HepG2 (cell line): ENCODE results near the gene ERCC2. TPM values are rescaled to one million over a fixed set of nuclear protein-coding genes. Genes with fewer than 3 reads are reported as not detected.
A peak's percentile ranks its signal among the peaks of the same experiment; 100 is the strongest.

Source experiments
- ATF7 ChIP-seq, 2 experiments: fragments of 450-650 bp in 1 of 2; sonication (generic) in 1 of 2; formaldehyde crosslinking in 1 of 2; IDR thresholded peaks; 2 replicates each; pipeline versions ENCODE4 v1.4.0 to v1.6.1; 2016 to 2020; ENCODE audit warnings: antibody characterized with exemption in 1 of 2, mild to moderate bottlenecking in 1 of 2, missing genetic modification reagents in 1 of 2
- CC2D1A ChIP-seq: sonication (generic); formaldehyde crosslinking; IDR thresholded peaks from 2 replicates; pipeline ENCODE4 v1.8.1; 2023; ENCODE audit warnings: mild to moderate bottlenecking, missing genetic modification reagents
- FOXO1 ChIP-seq: sonication (generic); formaldehyde crosslinking; IDR thresholded peaks from 2 replicates; pipeline ENCODE4 v1.4.0; 2020; ENCODE audit warnings: missing genetic modification reagents
- HNF4A ChIP-seq: sonication (generic); formaldehyde crosslinking; IDR thresholded peaks from 2 replicates; pipeline ENCODE4 v1.4.0; 2020; ENCODE audit warnings: missing genetic modification reagents
- NR3C1 ChIP-seq: sonication (generic); formaldehyde crosslinking; IDR thresholded peaks from 2 replicates; pipeline ENCODE4 v1.4.0; 2020; ENCODE audit warnings: missing genetic modification reagents
- PLSCR1 ChIP-seq: sonication (generic); formaldehyde crosslinking; IDR thresholded peaks from 2 replicates; pipeline ENCODE4 v1.5.0; 2020; ENCODE audit warnings: missing genetic modification reagents, mild to moderate bottlenecking, borderline replicate concordance
- POLR2G ChIP-seq: fragments of 200-400 bp; formaldehyde crosslinking; IDR thresholded peaks from 2 replicates; pipeline ENCODE4 v1.6.1; 2018; ENCODE audit warnings: mild to moderate bottlenecking, low read depth, low read length, moderate library complexity
- PPARG ChIP-seq: conservative IDR thresholded peaks from 2 replicates; pipeline ENCODE4 v1.6.1; 2016; ENCODE audit warnings: missing biosample characterization, missing genetic modification reagents
- SMARCE1 ChIP-seq: fragments of 450-650 bp; IDR thresholded peaks from 2 replicates; pipeline ENCODE4 v1.6.1; 2017; ENCODE audit warnings: borderline replicate concordance
- SNAPC4 ChIP-seq: sonication (generic); formaldehyde crosslinking; IDR thresholded peaks from 2 replicates; pipeline ENCODE4 v1.4.0; 2020; ENCODE audit warnings: mild to moderate bottlenecking, missing genetic modification reagents
- TEF ChIP-seq: sonication (generic); formaldehyde crosslinking; IDR thresholded peaks from 2 replicates; pipeline ENCODE4 v1.5.0; 2020; ENCODE audit warnings: missing genetic modification reagents
- ZNF275 ChIP-seq: sonication (generic); formaldehyde crosslinking; IDR thresholded peaks from 2 replicates; pipeline ENCODE4 v1.8.0; 2022; ENCODE audit warnings: missing genetic modification reagents, mild to moderate bottlenecking, inconsistent platforms, borderline replicate concordance
- ZNF333 ChIP-seq: sonication (generic); formaldehyde crosslinking; IDR thresholded peaks from 2 replicates; pipeline ENCODE4 v1.4.0; 2020; ENCODE audit warnings: mild to moderate bottlenecking, missing genetic modification reagents, borderline replicate concordance
- ZNF34 ChIP-seq: sonication (generic); formaldehyde crosslinking; IDR thresholded peaks from 2 replicates; pipeline ENCODE4 v1.4.0; 2020; ENCODE audit warnings: mild to moderate bottlenecking, missing genetic modification reagents, borderline replicate concordance
- ZNF558 ChIP-seq: sonication (generic); formaldehyde crosslinking; IDR thresholded peaks from 2 replicates; pipeline ENCODE4 v1.9.0; 2022; ENCODE audit warnings: mild to moderate bottlenecking, missing genetic modification reagents, borderline replicate concordance
- ZNF672 ChIP-seq: sonication (generic); formaldehyde crosslinking; IDR thresholded peaks from 2 replicates; pipeline ENCODE4 v1.8.1; 2022; ENCODE audit warnings: missing genetic modification reagents
- polyA plus RNA-seq, 8 experiments: library from polyadenylated mRNA; depleted of rRNA in 3 of 8; stranded (reverse) in 7 of 8; unstranded in 1 of 8; fragments of >200 nt; fragmentation: Illumina TruSeq in 4 of 8; extraction: Trizol in 4 of 8; gene quantifications; 2 replicates each; pipeline versions ENCODE4 v1.2.1 to v1.2.3, GENCODE V29; 2011 to 2016; ENCODE audit warnings: low read depth in 4 of 8, missing spikeins in 1 of 8, mixed read lengths in 1 of 8; ENCODE audit not compliant: insufficient read depth in 1 of 8
- total RNA-seq, 5 experiments: library from RNA; depleted of rRNA; stranded (reverse); fragments of >200 nt; fragmentation: Illumina TruSeq; extraction: Trizol; gene quantifications; 2 replicates each; pipeline ENCODE4 v1.2.3, GENCODE V29; 2016; ENCODE audit warnings: low read depth in 1 of 5

ERCC2 gene
- total and polyA plus RNA-seq, 2 of the 13 experiments (the other 11 are each of a cell fraction or from before 2014, with no cell fraction given) = 25.4 to 49.2 TPM

GRCh38 chr19:45406226-45407090, 36.1 kb upstream of the ERCC2 start, which contains the start of gene POLR1G (continued):
- TF ChIP-seq PLSCR1 (CRISPR knock-in tag) (no peak), HNF4A (no peak), FOXO1 (no peak), NR3C1 (CRISPR knock-in tag) (no peak), ZNF672 (no peak), ZNF558 (CRISPR knock-in tag) (0 out of 2 replicates have a peak, but pooled peaks have one; percentile 24), SNAPC4 (CRISPR knock-in tag) (peak; percentile 34; the same call in 1 of the 2 replicates), ATF7 (IDR thresholded peaks at IDR 0.05) (peak; percentile 90), ATF7 (CRISPR knock-in tag; IDR thresholded peaks at IDR 0.05) (peak; percentile 24; the same call in 1 of the 2 replicates), ZNF333 (CRISPR knock-in tag) (no peak; the same call in 1 of the 2 replicates), SMARCE1 (no peak), POLR2G (peak; percentile 80), ZNF34 (CRISPR knock-in tag) (0 out of 2 replicates have a peak, but pooled peaks have one; percentile 68), CC2D1A (no peak), PPARG (no peak; the same call in 1 of the 2 replicates), ZNF275 (no peak), TEF (CRISPR knock-in tag) (no peak)
